Calu3 (cell line): Measurements from ENCODE around the gene LAIR1. TPM values are rescaled to one million over a fixed set of nuclear protein-coding genes. Genes with fewer than 3 reads are reported as not detected.

ENCODE experiments used
- BruUV-seq: library from RNA; stranded (reverse); fragments of 400-500 nt; replicated peaks from 2 replicates; lab custom pipeline; 2021; lab: Mats Ljungman, UMichigan
- CTCF ChIA-PET: fragments of 300-600 bp; sonication (Branson Sonifier 250); formaldehyde crosslinking; loops from one replicate; lab custom pipeline; 2022; ENCODE audit warnings: antibody characterized with exemption; lab: Charles Lee
- DNase-seq: peaks from one replicate; pipeline ENCODE4 v3.0.0; 2022
- H3K27ac Mint-ChIP-seq: one replicate; pipeline ENCODE4 v1.8.0; 2022; ENCODE audit warnings: mixed read lengths; ENCODE audit not compliant: unreplicated experiment
- H3K27me3 Mint-ChIP-seq: one replicate; pipeline ENCODE4 v1.8.0; 2022; ENCODE audit warnings: mixed read lengths; ENCODE audit not compliant: unreplicated experiment
- H3K36me3 Mint-ChIP-seq: one replicate; pipeline ENCODE4 v1.8.0; 2022; ENCODE audit warnings: mild to moderate bottlenecking, moderate library complexity, mixed read lengths; ENCODE audit not compliant: insufficient read depth, unreplicated experiment
- H3K4me1 Mint-ChIP-seq: one replicate; pipeline ENCODE4 v1.8.0; 2022; ENCODE audit warnings: mild to moderate bottlenecking, low read depth, mixed read lengths; ENCODE audit not compliant: unreplicated experiment
- H3K4me3 Mint-ChIP-seq: one replicate; pipeline ENCODE4 v1.8.0; 2022; ENCODE audit warnings: mild to moderate bottlenecking, low read depth, moderate library complexity, mixed read lengths; ENCODE audit not compliant: unreplicated experiment
- H3K9me3 Mint-ChIP-seq: one replicate; pipeline ENCODE4 v1.8.0; 2022; ENCODE audit warnings: low read depth, mixed read lengths; ENCODE audit not compliant: unreplicated experiment
- CTCF ChIP-seq: fragments of 200-600 bp; IDR thresholded peaks from one replicate; pipeline ENCODE4 v1.8.0; 2022; ENCODE audit warnings: antibody characterized with exemption; ENCODE audit not compliant: unreplicated experiment
- intact Hi-C: fragments of 100-400 bp; cut with micrococcal nuclease; formaldehyde crosslinking; loops from one replicate; pipeline ENCODE4 v1.10.0; 2022; ENCODE audit not compliant: unreplicated experiment
- total RNA-seq: library from RNA; stranded (reverse); gene quantifications from 2 replicates; pipeline ENCODE4 v1.2.3, GENCODE V29; 2022

Gene LAIR1
- total RNA-seq, 1 experiment from 2014 or later, result 0.83 TPM

GRCh38 chr19:54400913-54401312 is 36.2 kb upstream of the LAIR1 start:
- no peak for TF ChIP-seq CTCF
- no peaks in the 10 kb centered on the region for H3K9me3 Mint-ChIP-seq
- H3K4me1 Mint-ChIP-seq, result peaks cover 8% of the 10 kb centered on the region
- H3K36me3 Mint-ChIP-seq, result no peaks in the 10 kb centered on the region
- no peak overlapping the region for H3K4me3 Mint-ChIP-seq
- CTCF ChIA-PET, result interaction anchor here (2.4 kb wide), 1 partner anchor 19 kb away, joined by 11 read pairs; no protein-coding TSS in a partner anchor
- H3K27ac Mint-ChIP-seq, result no peak overlapping the region
- no peak for DNase-seq
- intact Hi-C loops, result no loop called here
- peaks cover 17% of the 10 kb centered on the region for H3K27me3 Mint-ChIP-seq
- no TSS peak for BruUV-seq

DNA sequence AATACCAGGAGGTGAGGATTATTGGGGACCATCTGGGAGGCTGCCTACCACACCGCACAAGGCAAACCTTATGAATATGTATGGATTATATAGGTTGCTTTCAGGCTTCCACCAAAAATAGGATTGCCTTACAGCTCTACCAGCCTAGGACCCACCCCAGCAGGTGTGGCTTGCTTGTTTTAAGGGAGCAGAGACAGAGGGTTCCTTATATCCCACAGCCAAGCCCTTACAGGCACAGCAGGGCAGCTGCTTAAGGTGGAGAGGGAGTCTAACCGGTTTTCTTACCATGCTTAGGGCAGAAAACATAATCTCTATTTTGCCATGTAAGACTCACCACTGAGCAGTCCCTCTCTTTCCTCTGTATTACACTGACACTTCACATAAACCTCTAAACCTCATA is 34.5 kb upstream of the LAIR1 start:
- BruUV-seq, result no TSS peak
- no peaks in the 10 kb centered on the region for H3K27me3 Mint-ChIP-seq
- no peak for TF ChIP-seq CTCF
- CTCF ChIA-PET, result interaction anchor here (0.5 to 2.4 kb wide), 4 partner anchors 11 to 63 kb away, joined by 3 to 11 read pairs (median 4); no protein-coding TSS in a partner anchor
- H3K4me1 Mint-ChIP-seq, result peaks cover 8% of the 10 kb centered on the region
- H3K36me3 Mint-ChIP-seq, result no peaks in the 10 kb centered on the region
- intact Hi-C loops, result no loop called here
- no peak overlapping the region for H3K27ac Mint-ChIP-seq
- no peak overlapping the region for H3K4me3 Mint-ChIP-seq
- peak; percentile 75 for DNase-seq
- no peaks in the 10 kb centered on the region for H3K9me3 Mint-ChIP-seq

GRCh38 chr19:54395685-54396084 is 31.0 kb upstream of the LAIR1 start:
- intact Hi-C loops, result no loop called here
- DNase-seq, result no peak
- Mint-ChIP-seq H3K9me3 (no peaks in the 10 kb centered on the region), H3K36me3 (no peaks in the 10 kb centered on the region), H3K27ac (no peak overlapping the region), H3K27me3 (peaks cover 14% of the 10 kb centered on the region), H3K4me1 (peaks cover 23% of the 10 kb centered on the region), H3K4me3 (no peak overlapping the region)
- no TSS peak for BruUV-seq
- CTCF ChIA-PET, result interaction anchor here (0.7 kb wide), 1 partner anchor 98 kb away, joined by 4 read pairs; no protein-coding TSS in a partner anchor
- no peak for TF ChIP-seq CTCF

DNA sequence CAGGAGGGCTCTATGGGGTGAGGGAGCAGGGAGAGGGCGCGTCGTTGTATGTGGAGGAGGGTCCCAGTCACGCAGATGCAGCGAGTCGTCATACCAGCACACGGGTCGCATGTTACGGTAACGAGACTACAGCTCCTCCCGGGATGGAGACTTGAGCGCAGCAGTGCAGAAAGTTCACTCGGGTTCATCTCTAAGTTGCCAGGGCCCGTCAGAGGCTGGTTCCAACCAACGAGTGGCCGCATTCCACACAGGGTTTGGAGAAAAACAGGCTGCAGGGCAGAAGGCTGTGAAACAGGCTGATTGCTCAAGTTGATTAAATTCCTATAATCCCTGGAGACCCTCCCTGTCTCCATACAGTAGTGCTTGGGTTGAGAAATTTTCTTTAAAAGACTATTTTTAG is 28.6 kb upstream of the LAIR1 start:
- no peak for TF ChIP-seq CTCF
- BruUV-seq, result no TSS peak
- CTCF ChIA-PET, result interaction anchor here (0.7 kb wide), 1 partner anchor 90 kb away, joined by 3 read pairs; no protein-coding TSS in a partner anchor
- Mint-ChIP-seq H3K4me1 (peaks cover 15% of the 10 kb centered on the region), H3K27ac (no peak overlapping the region), H3K36me3 (no peaks in the 10 kb centered on the region), H3K9me3 (no peaks in the 10 kb centered on the region), H3K27me3 (peaks cover 17% of the 10 kb centered on the region), H3K4me3 (no peak overlapping the region)
- intact Hi-C loops, result no loop called here
- DNase-seq, result no peak
